ENCODE data around the gene ZGLP1. TPM values are rescaled to one million over a fixed set of nuclear protein-coding genes. Genes with fewer than 3 reads are reported as not detected.

Gene ZGLP1
- 4.8 TPM for polyA plus RNA-seq (2013)

GRCh38 chr19:10309423-10309822, at the start of gene ZGLP1:
Gene ZGLP1 (minus strand): TSS chr19:10309815.
- Histone ChIP-seq H3K27ac (ENCODE audit: insufficient read depth in 1 of 2, low read depth in 1 of 2, low read length in 2 of 2, poor library complexity in 1 of 2, severe bottlenecking in 2 of 2) (no peak within 1 kb of the TSS), H3K4me3 (ENCODE audit: control insufficient read depth in 1 of 7, extremely low read depth in 1 of 7, insufficient read depth in 4 of 7, low read depth in 2 of 7, low read length in 6 of 7) (no peak within 1 kb of the TSS), H3K4me1 (ENCODE audit: control extremely low read depth in 1 of 4, control insufficient read depth in 4 of 4, insufficient read depth in 4 of 4, low read length in 3 of 4) (peaks cover 0 to 22% (median 17%) of the 10 kb centered on the region in 4 experiments), H3K36me3 (ENCODE audit: control insufficient read depth in 4 of 4, insufficient read depth in 4 of 4, low read length in 3 of 4) (peaks cover 0 to 8% (median 1%) of the 10 kb centered on the region in 4 experiments), H3K9me3 (ENCODE audit: control extremely low read depth in 1 of 5, control insufficient read depth in 4 of 5, insufficient read depth in 2 of 5, low read depth in 1 of 5, low read length in 4 of 5) (no peaks in the 10 kb centered on the region), H3K27me3 (replicated peaks in 2 of 5; ENCODE audit: control insufficient read depth in 4 of 5, insufficient read depth in 5 of 5, low read length in 4 of 5) (no peaks in the 10 kb centered on the region)
- ChIA-PET POLR2A (no interaction called here), CTCF (no interaction called here)
- 94% methylated on average over 13 of the region's 24 CpGs for WGBS (ENCODE audit: insufficient coverage)
- DNase-seq, result no peak

GRCh38 chr19:10356431-10356830, 46.8 kb upstream of the ZGLP1 start:
- Histone ChIP-seq H3K36me3 (ENCODE audit: control insufficient read depth in 4 of 4, insufficient read depth in 4 of 4, low read length in 3 of 4) (peaks cover 13 to 70% (median 50%) of the 10 kb centered on the region in 4 experiments), H3K9me3 (ENCODE audit: control extremely low read depth in 1 of 5, control insufficient read depth in 4 of 5, insufficient read depth in 2 of 5, low read depth in 1 of 5, low read length in 4 of 5) (no peaks in the 10 kb centered on the region), H3K27me3 (replicated peaks in 2 of 5; ENCODE audit: control insufficient read depth in 4 of 5, insufficient read depth in 5 of 5, low read length in 4 of 5) (no peaks in the 10 kb centered on the region), H3K4me3 (ENCODE audit: control insufficient read depth in 1 of 7, extremely low read depth in 1 of 7, insufficient read depth in 4 of 7, low read depth in 2 of 7, low read length in 6 of 7) (no peak overlapping the region), H3K27ac (ENCODE audit: insufficient read depth in 1 of 2, low read depth in 1 of 2, low read length in 2 of 2, poor library complexity in 1 of 2, severe bottlenecking in 2 of 2) (no peak overlapping the region), H3K4me1 (ENCODE audit: control extremely low read depth in 1 of 4, control insufficient read depth in 4 of 4, insufficient read depth in 4 of 4, low read length in 3 of 4) (no peaks in the 10 kb centered on the region)
- DNase-seq, result no peak
- 95% methylated on average over 11 of the region's 12 CpGs for WGBS (ENCODE audit: insufficient coverage)
- ChIA-PET CTCF (interaction anchor here (1.3 to 1.5 kb wide), 2 partner anchors 15 to 18 kb away, joined by 3 to 4 read pairs; no protein-coding TSS in a partner anchor), POLR2A (interaction anchor here (0.8 kb wide), 1 partner anchor 104 kb away, joined by 3 read pairs; the partner anchor contains the start of gene MRPL4)

DNA sequence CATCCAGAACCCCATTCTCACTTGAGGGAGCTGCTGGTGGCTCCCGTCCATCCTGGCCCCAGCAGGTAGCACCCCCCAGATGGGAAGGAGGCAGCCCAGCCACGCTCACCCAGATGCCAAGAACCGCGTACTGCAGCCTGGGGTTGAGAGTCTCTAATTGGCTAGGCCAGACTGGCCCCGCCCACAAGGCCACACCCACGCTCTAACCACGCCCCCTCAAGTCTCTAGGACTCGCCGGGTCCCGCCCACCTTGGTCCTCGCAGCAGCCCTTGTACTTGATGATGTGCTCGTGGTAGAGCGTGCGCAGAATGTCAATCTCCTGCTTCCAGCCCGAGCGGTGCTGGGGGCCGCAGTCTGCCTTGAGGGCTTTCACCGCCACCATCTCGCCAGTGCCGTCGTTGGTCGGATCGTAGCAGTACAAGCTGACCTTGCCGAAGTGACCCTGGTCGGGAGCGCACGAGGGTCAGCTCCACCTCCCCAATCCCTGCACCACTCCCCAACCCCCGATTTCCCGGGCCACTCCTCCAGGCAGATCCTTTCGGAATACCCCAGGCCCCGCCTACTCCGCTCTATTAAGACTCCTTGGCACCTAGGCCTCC, 44.3 kb upstream of the ZGLP1 start:
- Histone ChIP-seq H3K4me1 (ENCODE audit: control extremely low read depth in 1 of 4, control insufficient read depth in 4 of 4, insufficient read depth in 4 of 4, low read length in 3 of 4) (no peaks in the 10 kb centered on the region), H3K9me3 (ENCODE audit: control extremely low read depth in 1 of 5, control insufficient read depth in 4 of 5, insufficient read depth in 2 of 5, low read depth in 1 of 5, low read length in 4 of 5) (no peaks in the 10 kb centered on the region), H3K36me3 (ENCODE audit: control insufficient read depth in 4 of 4, insufficient read depth in 4 of 4, low read length in 3 of 4) (peaks cover 14 to 66% (median 53%) of the 10 kb centered on the region in 4 experiments), H3K27me3 (replicated peaks in 2 of 5; ENCODE audit: control insufficient read depth in 4 of 5, insufficient read depth in 5 of 5, low read length in 4 of 5) (no peaks in the 10 kb centered on the region), H3K27ac (ENCODE audit: insufficient read depth in 1 of 2, low read depth in 1 of 2, low read length in 2 of 2, poor library complexity in 1 of 2, severe bottlenecking in 2 of 2) (no peak overlapping the region), H3K4me3 (ENCODE audit: control insufficient read depth in 1 of 7, extremely low read depth in 1 of 7, insufficient read depth in 4 of 7, low read depth in 2 of 7, low read length in 6 of 7) (no peak overlapping the region)
- DNase-seq, result peak; percentile 51 to 68 (median 65)
- 98% methylated on average over 26 of the region's 32 CpGs for WGBS (ENCODE audit: insufficient coverage)
- ChIA-PET POLR2A (no interaction called here), CTCF (interaction anchor here (1.0 kb wide), 1 partner anchor 21 kb away, joined by 4 read pairs; no protein-coding TSS in a partner anchor)

GRCh38 chr19:10352764-10353671, 43.4 kb upstream of the ZGLP1 start:
- H3K27me3 ChIP-seq (replicated peaks in 2 of 5; ENCODE audit: control insufficient read depth in 4 of 5, insufficient read depth in 5 of 5, low read length in 4 of 5), result no peaks in the 10 kb centered on the region
- no peak overlapping the region for H3K4me3 ChIP-seq (ENCODE audit: control insufficient read depth in 1 of 7, extremely low read depth in 1 of 7, insufficient read depth in 4 of 7, low read depth in 2 of 7, low read length in 6 of 7)
- no peaks in the 10 kb centered on the region for H3K4me1 ChIP-seq (ENCODE audit: control extremely low read depth in 1 of 4, control insufficient read depth in 4 of 4, insufficient read depth in 4 of 4, low read length in 3 of 4)
- 96% methylated on average over 62 of the region's 63 CpGs for WGBS (ENCODE audit: insufficient coverage)
- H3K9me3 ChIP-seq (ENCODE audit: control extremely low read depth in 1 of 5, control insufficient read depth in 4 of 5, insufficient read depth in 2 of 5, low read depth in 1 of 5, low read length in 4 of 5), result no peaks in the 10 kb centered on the region
- no peak for DNase-seq
- H3K27ac ChIP-seq (ENCODE audit: insufficient read depth in 1 of 2, low read depth in 1 of 2, low read length in 2 of 2, poor library complexity in 1 of 2, severe bottlenecking in 2 of 2), result no peak overlapping the region
- H3K36me3 ChIP-seq (ENCODE audit: control insufficient read depth in 4 of 4, insufficient read depth in 4 of 4, low read length in 3 of 4), result peaks cover 14 to 64% (median 49%) of the 10 kb centered on the region in 4 experiments
- POLR2A ChIA-PET, result no interaction called here
- CTCF ChIA-PET, result no interaction called here

DNA sequence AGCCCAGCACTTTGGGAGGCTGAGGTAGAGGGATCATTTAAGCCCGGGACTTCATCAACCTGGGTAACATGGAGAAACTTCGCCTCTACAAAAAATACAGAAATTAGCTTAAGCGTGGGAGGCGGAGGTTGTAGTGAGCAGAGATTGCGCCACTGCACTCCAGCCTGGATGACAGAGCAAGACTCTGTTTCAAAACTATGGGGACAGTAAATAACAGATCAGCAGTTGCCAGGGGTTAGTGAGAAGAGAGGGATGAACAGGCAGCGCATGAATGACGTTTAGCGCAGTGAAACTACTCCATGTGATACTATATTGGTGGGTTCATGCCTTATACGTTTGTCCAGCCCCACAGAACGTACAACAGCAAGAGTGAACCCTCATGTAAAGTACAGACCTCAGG, 36.9 kb upstream of the ZGLP1 start:
- ChIA-PET CTCF (no interaction called here), POLR2A (no interaction called here)
- DNase-seq, result no peak
- no peaks in the 10 kb centered on the region for H3K27me3 ChIP-seq (replicated peaks in 2 of 5; ENCODE audit: control insufficient read depth in 4 of 5, insufficient read depth in 5 of 5, low read length in 4 of 5)
- H3K4me3 ChIP-seq (ENCODE audit: control insufficient read depth in 1 of 7, extremely low read depth in 1 of 7, insufficient read depth in 4 of 7, low read depth in 2 of 7, low read length in 6 of 7), result no peak overlapping the region
- H3K27ac ChIP-seq (ENCODE audit: insufficient read depth in 1 of 2, low read depth in 1 of 2, low read length in 2 of 2, poor library complexity in 1 of 2, severe bottlenecking in 2 of 2), result no peak overlapping the region
- 92% methylated on average over 7 of the region's 10 CpGs for WGBS (ENCODE audit: insufficient coverage)
- H3K9me3 ChIP-seq (ENCODE audit: control extremely low read depth in 1 of 5, control insufficient read depth in 4 of 5, insufficient read depth in 2 of 5, low read depth in 1 of 5, low read length in 4 of 5), result no peaks in the 10 kb centered on the region
- peaks cover 8 to 16% (median 12%) of the 10 kb centered on the region in 4 experiments for H3K36me3 ChIP-seq (ENCODE audit: control insufficient read depth in 4 of 4, insufficient read depth in 4 of 4, low read length in 3 of 4)
- peaks cover 0 to 4% (median 0%) of the 10 kb centered on the region in 4 experiments for H3K4me1 ChIP-seq (ENCODE audit: control extremely low read depth in 1 of 4, control insufficient read depth in 4 of 4, insufficient read depth in 4 of 4, low read length in 3 of 4)

GRCh38 chr19:10344780-10345179, 35.2 kb upstream of the ZGLP1 start:
- H3K36me3 ChIP-seq (ENCODE audit: control insufficient read depth in 4 of 4, insufficient read depth in 4 of 4, low read length in 3 of 4), result peaks cover 0 to 2% (median 1%) of the 10 kb centered on the region in 4 experiments
- H3K27me3 ChIP-seq (replicated peaks in 2 of 5; ENCODE audit: control insufficient read depth in 4 of 5, insufficient read depth in 5 of 5, low read length in 4 of 5), result no peaks in the 10 kb centered on the region
- H3K27ac ChIP-seq (ENCODE audit: insufficient read depth in 1 of 2, low read depth in 1 of 2, low read length in 2 of 2, poor library complexity in 1 of 2, severe bottlenecking in 2 of 2), result no peak overlapping the region
- H3K4me1 ChIP-seq (ENCODE audit: control extremely low read depth in 1 of 4, control insufficient read depth in 4 of 4, insufficient read depth in 4 of 4, low read length in 3 of 4), result peaks cover 3 to 8% (median 5%) of the 10 kb centered on the region in 4 experiments
- CTCF ChIA-PET, result interaction anchor here (1.0 to 1.6 kb wide), 5 partner anchors 9 to 86 kb away, joined by 3 to 5 read pairs (median 3); no protein-coding TSS in a partner anchor
- DNase-seq, result no peak
- WGBS (ENCODE audit: insufficient coverage), result 100% methylated on average over 3 of the region's 10 CpGs
- H3K9me3 ChIP-seq (ENCODE audit: control extremely low read depth in 1 of 5, control insufficient read depth in 4 of 5, insufficient read depth in 2 of 5, low read depth in 1 of 5, low read length in 4 of 5), result no peaks in the 10 kb centered on the region
- no peak overlapping the region for H3K4me3 ChIP-seq (ENCODE audit: control insufficient read depth in 1 of 7, extremely low read depth in 1 of 7, insufficient read depth in 4 of 7, low read depth in 2 of 7, low read length in 6 of 7)
- POLR2A ChIA-PET, result no interaction called here

All from common myeloid progenitor, CD34-positive (primary cell).